GM08714 (cell line): ENCODE results near the gene ALDH1A1.

Source experiments
- H3K4me3 ChIP-seq: fragments of 200-500 bp; sonication (Bioruptor generic); 2 replicates; pipeline ENCODE4 v1.5.1; 2014; ENCODE audit warnings: mild to moderate bottlenecking, low read length, inconsistent platforms
- ZNF274 ChIP-seq: IDR thresholded peaks from 2 replicates; pipeline ENCODE4 v1.6.1; 2012; ENCODE audit warnings: mild to moderate bottlenecking, low read depth, low read length

The ALDH1A1 gene

GRCh38 chr9:72858089-72858912 is 94.6 kb downstream of the ALDH1A1 start:
- no peak for TF ChIP-seq ZNF274
- H3K4me3 ChIP-seq = no peak overlapping the region

GRCh38 chr9:72857624-72857996 is 95.2 kb downstream of the ALDH1A1 start:
- no peak for TF ChIP-seq ZNF274
- no peak overlapping the region for H3K4me3 ChIP-seq

DNA sequence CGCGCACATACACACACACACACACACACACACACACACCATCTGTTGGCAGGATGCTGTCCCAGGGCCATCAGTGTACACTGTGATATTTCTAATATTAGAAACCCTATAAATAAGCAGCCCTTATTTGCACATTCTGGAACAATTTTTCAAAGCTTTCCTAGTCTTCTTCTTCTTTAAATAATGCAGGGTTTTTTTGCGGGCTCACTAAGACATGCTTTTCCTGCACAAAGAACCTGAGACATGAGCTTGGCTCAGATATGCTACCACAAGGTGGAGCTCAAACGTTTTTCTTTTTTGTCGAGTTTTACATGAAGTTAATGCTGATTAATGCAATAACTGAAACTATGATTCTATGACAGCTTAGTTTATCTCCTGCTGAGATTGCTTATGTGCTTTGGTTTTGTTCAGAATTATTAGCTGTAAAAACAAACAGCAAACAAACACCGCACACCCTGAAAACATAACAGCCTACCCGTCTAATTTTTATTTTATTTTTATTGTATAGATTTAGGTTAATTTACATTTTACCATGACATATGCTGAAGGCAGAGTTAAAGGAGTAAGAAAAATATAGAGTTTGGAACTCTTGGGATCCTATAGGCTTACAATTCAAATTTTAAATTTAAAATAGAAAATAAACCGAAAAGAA is 95.8 kb downstream of the ALDH1A1 start:
- no peak for TF ChIP-seq ZNF274
- no peak overlapping the region for H3K4me3 ChIP-seq

- H3K4me3 ChIP-seq = no peak overlapping the region
- TF ChIP-seq ZNF274 = no peak
Measured at GRCh38 chr9:72855890-72856523, 96.8 kb downstream of the ALDH1A1 start.

- H3K4me3 ChIP-seq = no peak overlapping the region
- TF ChIP-seq ZNF274 = no peak
Measured at GRCh38 chr9:72855321-72855720, 97.5 kb downstream of the ALDH1A1 start.
